NCI-H2227 (cell line): Measurements from ENCODE around the gene TTC17.

ENCODE experiments used
- DNase-seq: peaks from one replicate; lab custom pipeline; 2025; ENCODE audit not compliant: unreplicated experiment; lab: John Stamatoyannopoulos, UW

The TTC17 gene

DNA sequence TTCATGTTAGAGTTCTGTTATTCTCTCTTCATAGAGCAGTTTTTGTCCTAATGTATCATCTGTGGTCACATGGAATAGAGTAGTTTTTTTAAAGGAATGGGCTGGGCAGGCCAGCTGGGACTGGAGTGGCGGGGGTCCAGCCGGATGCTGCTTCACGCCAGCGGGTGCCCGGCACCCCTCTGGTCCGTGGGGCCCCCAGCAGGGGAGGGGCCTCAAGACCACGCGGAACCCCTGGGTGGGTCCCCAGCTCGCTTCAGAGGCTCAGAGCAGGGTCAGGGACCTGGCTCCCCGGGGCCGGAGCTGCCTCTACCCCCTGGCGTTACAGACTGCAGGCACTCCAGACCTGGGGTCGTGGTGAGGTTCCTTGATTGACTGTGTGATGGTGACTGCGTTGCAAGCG lies 162.8 kb downstream of the TTC17 start:
- no peak for DNase-seq

DNA sequence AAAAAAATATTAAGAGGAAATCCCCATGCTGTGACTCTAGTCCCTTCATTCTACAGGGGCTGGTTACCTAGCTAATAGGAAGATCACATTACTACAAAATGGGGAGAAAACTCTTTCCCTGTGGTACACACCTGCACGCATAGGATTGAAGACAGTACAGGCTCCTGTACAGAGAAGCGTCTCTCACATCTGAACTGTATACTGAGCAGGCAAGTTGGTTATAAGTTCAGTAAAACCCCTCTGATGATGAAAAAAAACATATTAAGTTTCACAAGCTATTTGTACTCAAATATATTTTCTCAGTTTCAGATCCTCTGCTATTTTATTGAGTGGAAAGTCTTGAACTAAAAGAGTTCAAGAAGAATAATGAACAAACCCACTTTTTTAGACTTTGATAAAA lies 164.9 kb downstream of the TTC17 start:
- no peak for DNase-seq

GRCh38 chr11:43532041-43532440 lies 173.3 kb downstream of the TTC17 start:
- no peak for DNase-seq

DNA sequence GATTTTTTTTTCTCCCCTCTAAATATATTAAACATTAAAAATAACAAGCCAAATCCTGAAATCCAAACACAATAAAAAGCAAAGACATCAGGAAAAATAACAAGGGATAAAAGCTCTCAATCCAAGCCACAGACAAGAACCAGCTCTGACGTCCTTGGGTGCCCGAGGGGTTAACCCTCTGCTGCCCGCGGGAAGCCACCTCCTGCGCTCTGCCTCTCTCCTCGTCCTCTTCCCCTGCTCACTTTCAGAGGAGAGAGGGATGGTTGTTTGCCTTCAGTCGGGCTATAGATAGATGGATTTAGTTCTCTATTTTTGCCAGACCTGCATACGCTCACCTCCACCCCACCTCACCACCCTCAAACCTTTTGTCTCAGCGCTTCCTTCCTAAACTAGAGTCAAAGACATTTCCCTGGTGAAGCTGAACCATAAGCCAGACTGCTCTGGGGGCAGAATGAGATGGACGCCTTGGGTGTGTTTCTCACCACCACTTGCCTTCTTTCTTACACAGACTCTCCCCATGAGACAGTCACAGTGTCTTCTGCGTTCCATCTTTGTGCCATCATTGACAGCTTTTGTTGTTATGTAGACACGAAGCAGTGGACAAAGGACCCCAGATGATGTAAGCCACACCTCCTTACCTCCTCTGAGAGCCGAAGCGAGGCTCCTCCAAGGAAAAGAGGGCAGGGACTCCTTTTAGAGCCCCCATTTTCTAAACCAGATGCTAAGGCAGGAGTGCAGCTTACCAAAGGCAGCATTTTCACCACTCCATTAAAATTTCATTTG lies 179.3 kb downstream of the TTC17 start:
- DNase-seq: no peak

- no peak for DNase-seq
Measured at GRCh38 chr11:43541993-43542392, 183.3 kb downstream of the TTC17 start.

GRCh38 chr11:43542750-43543712 lies 184.3 kb downstream of the TTC17 start:
- no peak for DNase-seq
